Cardiac muscle cell (in vitro differentiated cells and primary cell): ENCODE results near the gene YAP1. TPM values are rescaled to one million over a fixed set of nuclear protein-coding genes. Genes with fewer than 3 reads are reported as not detected.

Source experiments
- DNase-seq, 2 donors: peaks; one replicate each; pipeline versions ENCODE4 v3.0.0 to v3.0.0-alpha.2; 2010 to 2017; ENCODE audit warnings: low read depth in 1 of 2, low spot score in 1 of 2
- H3K27ac ChIP-seq: fragments of 200-600 bp; sonication (generic); 2 replicates; pipeline ENCODE4 v1.5.1; 2016
- H3K27me3 ChIP-seq: fragments of 200-600 bp; sonication (generic); 2 replicates; pipeline ENCODE4 v1.6.0; 2016; ENCODE audit warnings: control low read depth
- H3K36me3 ChIP-seq: fragments of 200-600 bp; sonication (generic); 2 replicates; pipeline ENCODE4 v1.5.1; 2016; ENCODE audit warnings: control low read depth
- H3K4me1 ChIP-seq: fragments of 200-600 bp; sonication (generic); 2 replicates; pipeline ENCODE4 v1.8.1; 2017; ENCODE audit warnings: low read depth, mild to moderate bottlenecking, mixed run types
- H3K4me3 ChIP-seq: fragments of 200-600 bp; sonication (generic); 2 replicates; pipeline ENCODE4 v1.5.1; 2016; ENCODE audit warnings: mild to moderate bottlenecking
- H3K9me3 ChIP-seq: fragments of 200-600 bp; sonication (generic); 2 replicates; pipeline ENCODE4 v1.5.1; 2017; ENCODE audit warnings: low read depth, mild to moderate bottlenecking, control low read depth
- CTCF ChIP-seq: IDR thresholded peaks from 2 replicates; pipeline ENCODE4 v1.5.1; 2012; ENCODE audit warnings: low read depth, mild to moderate bottlenecking, low read length
- polyA plus RNA-seq: library from polyadenylated mRNA; unstranded; fragments of >200 nt; fragmentation: Nextera tagmentation; extraction: Ambion mirVana; gene quantifications from 2 replicates; pipeline ENCODE4 v1.2.1, GENCODE V29; 2016
- total RNA-seq: library from RNA; depleted of rRNA; stranded (reverse); fragments of >200 nt; gene quantifications from 2 replicates; pipeline ENCODE4 v1.2.3, GENCODE V29; 2016

Gene YAP1
- total and polyA plus RNA-seq, 2 experiments from 2014 or later: 40.8 to 277 TPM

GRCh38 chr11:102158164-102158735 is 48.0 kb downstream of the YAP1 start:
- peak overlapping the region; percentile 72 for H3K27ac ChIP-seq
- peaks cover 68% of the 10 kb centered on the region for H3K4me1 ChIP-seq

GRCh38 chr11:102163368-102163767 is 53.1 kb downstream of the YAP1 start:
- Histone ChIP-seq H3K36me3 (peaks cover 10% of the 10 kb centered on the region), H3K4me3 (no peak overlapping the region), H3K27me3 (no peaks in the 10 kb centered on the region), H3K4me1 (peaks cover 40% of the 10 kb centered on the region), H3K9me3 (no peaks in the 10 kb centered on the region), H3K27ac (peak overlapping the region; percentile 55)
- no peak for DNase-seq
- TF ChIP-seq CTCF: no peak

More at GRCh38 chr11:102158164-102158735, 48.0 kb downstream of the YAP1 start:
- H3K9me3 ChIP-seq: no peaks in the 10 kb centered on the region
- DNase-seq: no peak
- H3K36me3 ChIP-seq: peaks cover 12% of the 10 kb centered on the region
- H3K4me3 ChIP-seq: no peak overlapping the region
- H3K27me3 ChIP-seq: no peaks in the 10 kb centered on the region
- TF ChIP-seq CTCF: no peak

- TF ChIP-seq CTCF: no peak
- Histone ChIP-seq H3K4me3 (no peak overlapping the region), H3K9me3 (no peaks in the 10 kb centered on the region), H3K27me3 (no peaks in the 10 kb centered on the region), H3K27ac (peak overlapping the region; percentile 85), H3K4me1 (peaks cover 46% of the 10 kb centered on the region), H3K36me3 (peaks cover 10% of the 10 kb centered on the region)
- no peak for DNase-seq
Measured at GRCh38 chr11:102166175-102167064, 56.2 kb downstream of the YAP1 start.

- no peak for TF ChIP-seq CTCF
- H3K27ac ChIP-seq: peak overlapping the region; percentile 70
- peaks cover 33% of the 10 kb centered on the region for H3K4me1 ChIP-seq
- H3K36me3 ChIP-seq: no peaks in the 10 kb centered on the region
- H3K27me3 ChIP-seq: no peaks in the 10 kb centered on the region
- no peaks in the 10 kb centered on the region for H3K9me3 ChIP-seq
- DNase-seq: no peak
- no peak overlapping the region for H3K4me3 ChIP-seq
Measured at GRCh38 chr11:102168481-102168880, 58.2 kb downstream of the YAP1 start.

- peaks cover 23% of the 10 kb centered on the region for H3K4me1 ChIP-seq
- no peaks in the 10 kb centered on the region for H3K9me3 ChIP-seq
- no peak overlapping the region for H3K4me3 ChIP-seq
- H3K36me3 ChIP-seq: peaks cover 8% of the 10 kb centered on the region
- DNase-seq: peak in 1 of 2 donors; percentile 85
- H3K27me3 ChIP-seq: no peaks in the 10 kb centered on the region
- no peak overlapping the region for H3K27ac ChIP-seq
- TF ChIP-seq CTCF: no peak
Measured at GRCh38 chr11:102171101-102171500, 60.9 kb downstream of the YAP1 start.
